ENCODE data around the gene CCNI.

GRCh38 chr4:77120886-77121508, 45.2 kb upstream of the CCNI start:
- TF ChIP-seq, protein P1, sequence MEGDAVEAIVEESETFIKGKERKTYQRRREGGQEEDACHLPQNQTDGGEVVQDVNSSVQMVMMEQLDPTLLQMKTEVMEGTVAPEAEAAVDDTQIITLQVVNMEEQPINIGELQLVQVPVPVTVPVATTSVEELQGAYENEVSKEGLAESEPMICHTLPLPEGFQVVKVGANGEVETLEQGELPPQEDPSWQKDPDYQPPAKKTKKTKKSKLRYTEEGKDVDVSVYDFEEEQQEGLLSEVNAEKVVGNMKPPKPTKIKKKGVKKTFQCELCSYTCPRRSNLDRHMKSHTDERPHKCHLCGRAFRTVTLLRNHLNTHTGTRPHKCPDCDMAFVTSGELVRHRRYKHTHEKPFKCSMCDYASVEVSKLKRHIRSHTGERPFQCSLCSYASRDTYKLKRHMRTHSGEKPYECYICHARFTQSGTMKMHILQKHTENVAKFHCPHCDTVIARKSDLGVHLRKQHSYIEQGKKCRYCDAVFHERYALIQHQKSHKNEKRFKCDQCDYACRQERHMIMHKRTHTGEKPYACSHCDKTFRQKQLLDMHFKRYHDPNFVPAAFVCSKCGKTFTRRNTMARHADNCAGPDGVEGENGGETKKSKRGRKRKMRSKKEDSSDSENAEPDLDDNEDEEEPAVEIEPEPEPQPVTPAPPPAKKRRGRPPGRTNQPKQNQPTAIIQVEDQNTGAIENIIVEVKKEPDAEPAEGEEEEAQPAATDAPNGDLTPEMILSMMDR (IDR thresholded peaks at IDR 0.05) = no peak
- TF ChIP-seq EP300 (IDR thresholded peaks at IDR 0.05) (no peak), POLR2A (IDR thresholded peaks at IDR 0.05) (no peak)
